Activated T-cell treated with anti-CD3 and anti-CD28 coated beads, Interleukin-2, amount 50 U/mL, for 24 hours (primary cell): Measurements from ENCODE around the gene DIRAS3.
"Not testable (repeated sequence)": the region's sequence is repeated elsewhere in the genome, so short reads cannot be mapped to it uniquely, and the experiment has no call there.

Experiments used
- DNase-seq: peaks from one replicate; pipeline ENCODE4 v3.0.0-alpha.2; 2020
- H3K27ac Mint-ChIP-seq: 2 replicates; pipeline ENCODE4 v1.8.0; 2020; ENCODE audit warnings: mild to moderate bottlenecking, mixed read lengths
- H3K27me3 Mint-ChIP-seq: 2 replicates; pipeline ENCODE4 v1.8.0; 2020; ENCODE audit warnings: mixed read lengths
- H3K36me3 Mint-ChIP-seq: 2 replicates; pipeline ENCODE4 v1.8.0; 2020; ENCODE audit warnings: low read depth, mixed read lengths
- H3K4me1 Mint-ChIP-seq: 2 replicates; pipeline ENCODE4 v1.8.0; 2020; ENCODE audit warnings: low read depth, mixed read lengths
- H3K4me3 Mint-ChIP-seq: 2 replicates; pipeline ENCODE4 v1.8.0; 2020; ENCODE audit warnings: mild to moderate bottlenecking, moderate library complexity, mixed read lengths
- H3K9me3 Mint-ChIP-seq: 2 replicates; pipeline ENCODE4 v1.8.0; 2020; ENCODE audit warnings: mixed read lengths

Gene DIRAS3, protein sequence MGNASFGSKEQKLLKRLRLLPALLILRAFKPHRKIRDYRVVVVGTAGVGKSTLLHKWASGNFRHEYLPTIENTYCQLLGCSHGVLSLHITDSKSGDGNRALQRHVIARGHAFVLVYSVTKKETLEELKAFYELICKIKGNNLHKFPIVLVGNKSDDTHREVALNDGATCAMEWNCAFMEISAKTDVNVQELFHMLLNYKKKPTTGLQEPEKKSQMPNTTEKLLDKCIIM

DNA sequence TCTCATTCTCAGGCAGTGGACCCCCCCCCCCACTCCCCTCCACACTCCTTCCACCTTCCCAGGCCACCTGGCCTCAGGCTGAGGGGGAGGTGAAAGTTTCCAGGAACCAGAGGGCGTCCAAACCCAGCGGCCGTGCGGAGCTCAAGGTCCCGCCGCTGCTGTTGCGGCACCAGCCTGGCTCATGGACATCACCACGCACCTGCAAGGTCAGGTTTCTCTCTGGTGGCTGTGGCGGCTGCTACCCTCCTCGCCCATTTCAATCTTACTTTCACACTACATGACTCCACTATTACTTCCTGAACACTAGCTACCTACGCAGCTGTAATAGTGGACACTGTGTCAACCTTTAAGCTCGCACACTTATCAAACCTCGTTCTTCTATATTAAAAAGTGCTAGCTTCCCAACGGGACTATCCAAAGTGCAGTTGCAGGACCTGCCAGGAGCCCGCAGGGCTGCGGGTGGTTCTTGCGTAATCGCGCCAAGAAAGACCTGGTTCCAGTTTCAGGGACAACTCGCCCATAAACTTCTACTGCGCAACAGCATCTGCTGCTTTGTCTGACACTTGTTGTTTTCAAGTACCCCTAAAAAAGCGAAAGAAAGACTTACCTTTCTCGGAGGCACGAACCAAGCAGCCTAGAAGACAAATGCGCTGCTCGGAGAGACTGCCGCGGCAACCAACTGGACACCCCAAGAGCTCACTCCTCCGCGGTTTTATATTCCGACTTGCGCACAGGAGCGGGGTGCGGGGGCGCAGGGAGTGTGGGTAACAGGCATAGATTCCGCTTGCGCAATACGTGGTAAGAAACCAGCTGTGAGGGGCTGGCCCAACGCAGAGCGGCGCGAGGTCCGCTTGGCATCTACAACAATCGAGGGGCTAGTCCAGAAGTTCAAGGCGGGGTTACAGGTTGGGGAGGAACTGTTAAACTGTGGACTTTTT, at the start of gene DIRAS3:
DIRAS3 (minus strand) TSS at position 687 of the 938 bp plus-strand sequence. CDS start 3,330 bp downstream, outside the sequence.
- no peaks in the 10 kb centered on the region for H3K9me3 Mint-ChIP-seq
- peaks cover 33% of the 10 kb centered on the region for H3K27me3 Mint-ChIP-seq
- no peak within 1 kb of the TSS for H3K27ac Mint-ChIP-seq
- DNase-seq: no peak
- no peaks in the 10 kb centered on the region for H3K36me3 Mint-ChIP-seq
- H3K4me1 Mint-ChIP-seq: peaks cover 3% of the 10 kb centered on the region
- no peak within 1 kb of the TSS for H3K4me3 Mint-ChIP-seq

DNA sequence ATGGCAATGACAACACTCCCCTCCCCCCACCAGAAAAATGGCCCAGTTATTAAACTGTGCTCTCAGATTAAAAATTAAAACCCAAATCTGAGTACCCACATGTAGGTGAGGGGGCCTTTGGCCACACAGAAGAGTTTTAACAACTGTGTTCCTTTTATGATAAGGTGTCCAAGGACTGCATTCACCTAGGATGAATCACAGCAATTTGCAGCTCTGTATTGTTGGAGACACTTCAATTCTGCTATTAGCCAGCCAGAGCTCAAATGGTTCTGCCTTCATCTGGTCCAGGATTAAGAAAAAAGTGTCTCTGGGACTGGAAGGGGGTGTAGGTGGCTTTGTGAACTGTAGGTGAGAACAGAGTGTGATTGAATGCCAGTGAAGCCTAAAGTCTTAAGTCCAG, 43.3 kb upstream of the DIRAS3 start:
- DNase-seq: no peak
- Mint-ChIP-seq H3K27me3 (peaks cover 3% of the 10 kb centered on the region), H3K36me3 (no peaks in the 10 kb centered on the region), H3K4me1 (no peaks in the 10 kb centered on the region), H3K9me3 (peaks cover 2% of the 10 kb centered on the region), H3K27ac (no peak overlapping the region), H3K4me3 (no peak overlapping the region)

DNA sequence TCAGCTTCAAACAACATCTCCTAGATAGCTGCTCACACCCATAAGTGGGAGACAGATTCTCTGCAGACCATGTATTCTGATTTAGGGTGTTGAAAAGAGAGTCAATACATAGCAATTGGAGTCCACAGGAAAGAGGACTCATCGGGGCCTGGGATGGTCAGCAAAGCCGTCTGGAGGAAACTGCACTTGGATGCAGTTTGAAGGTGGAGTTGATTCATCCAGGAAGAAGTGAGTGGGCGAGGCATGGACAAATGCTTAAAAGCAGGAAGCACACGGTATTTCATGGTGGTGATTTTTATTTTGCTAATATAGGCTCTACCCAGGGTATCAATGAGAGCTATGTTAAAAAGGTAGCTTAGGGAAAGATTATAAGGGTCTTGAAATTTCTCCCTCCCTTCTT, 36.8 kb upstream of the DIRAS3 start:
- Mint-ChIP-seq H3K36me3 (no peaks in the 10 kb centered on the region), H3K27ac (no peak overlapping the region), H3K9me3 (peaks cover 2% of the 10 kb centered on the region), H3K27me3 (no peaks in the 10 kb centered on the region), H3K4me3 (no peak overlapping the region), H3K4me1 (no peaks in the 10 kb centered on the region)
- DNase-seq: no peak

DNA sequence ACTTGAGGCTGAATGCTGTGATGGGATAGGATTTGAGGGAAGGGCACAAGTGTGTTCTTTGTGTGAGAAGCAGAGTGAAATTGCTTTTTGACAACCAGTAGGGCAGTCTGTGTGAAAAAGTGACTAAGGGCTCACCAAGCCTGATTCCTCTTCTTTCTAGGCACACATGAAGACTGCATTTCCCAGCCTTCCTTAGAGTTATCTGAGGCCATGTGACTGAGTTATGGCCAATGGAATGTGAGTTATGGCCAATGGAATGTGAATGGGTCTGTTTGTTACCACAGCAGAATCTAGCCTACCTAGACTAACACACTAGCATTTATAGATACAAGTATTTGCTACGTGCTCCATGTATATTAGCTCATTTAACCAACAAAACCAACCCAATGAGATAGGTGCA, 35.3 kb upstream of the DIRAS3 start:
- no peaks in the 10 kb centered on the region for H3K4me1 Mint-ChIP-seq
- DNase-seq: no peak
- no peak overlapping the region for H3K27ac Mint-ChIP-seq
- H3K27me3 Mint-ChIP-seq: peaks cover 6% of the 10 kb centered on the region
- no peak overlapping the region for H3K4me3 Mint-ChIP-seq
- no peaks in the 10 kb centered on the region for H3K36me3 Mint-ChIP-seq
- peaks cover 2% of the 10 kb centered on the region for H3K9me3 Mint-ChIP-seq

DNA sequence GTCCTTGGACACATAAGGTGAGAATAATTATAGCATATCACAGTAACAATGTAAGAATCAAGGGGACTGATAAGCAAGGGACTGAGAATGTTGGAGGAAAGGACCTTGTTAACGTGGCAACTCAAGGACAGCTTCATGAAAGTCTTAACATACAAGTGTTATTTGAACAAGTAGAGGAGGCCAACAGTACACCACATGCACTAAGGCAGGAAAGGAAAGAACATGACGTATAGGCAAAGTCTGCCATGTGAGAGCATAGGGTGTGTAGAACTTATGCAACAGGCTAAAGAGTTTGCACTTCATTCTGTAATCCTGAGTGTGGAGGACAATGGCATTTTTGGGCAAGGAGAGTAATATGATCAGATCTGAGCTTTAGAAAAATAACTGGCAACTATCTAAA, 33.3 kb upstream of the DIRAS3 start:
- DNase-seq: no peak
- Mint-ChIP-seq H3K9me3 (peaks cover 2% of the 10 kb centered on the region), H3K36me3 (no peaks in the 10 kb centered on the region), H3K27ac (no peak overlapping the region), H3K4me1 (no peaks in the 10 kb centered on the region), H3K27me3 (peaks cover 6% of the 10 kb centered on the region), H3K4me3 (no peak overlapping the region)

DNA sequence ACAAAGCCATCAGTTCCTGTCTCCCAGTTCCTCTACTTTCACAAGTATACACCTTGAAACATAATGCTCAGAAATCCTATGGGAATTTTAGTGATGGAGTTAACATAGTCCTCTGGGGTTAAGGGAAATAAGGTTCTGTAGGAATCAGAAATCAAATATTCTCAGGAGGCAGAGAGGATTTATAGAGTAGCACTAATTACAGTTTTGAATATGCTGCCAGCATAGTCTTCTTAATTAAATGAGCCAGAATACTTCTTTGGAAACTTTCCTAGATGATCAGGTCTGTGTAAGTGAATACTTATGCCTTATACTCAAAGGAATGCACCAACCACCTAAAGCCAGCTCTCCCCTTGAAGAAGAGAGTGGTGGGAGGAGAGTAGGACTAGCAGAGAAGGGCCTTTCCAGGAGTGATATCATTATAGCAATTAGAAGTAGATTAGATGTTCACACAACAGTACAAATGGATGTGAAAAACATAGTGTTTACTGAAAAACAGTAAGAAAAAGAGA, 31.4 kb upstream of the DIRAS3 start:
- DNase-seq: no peak
- Mint-ChIP-seq H3K27ac (no peak overlapping the region), H3K4me1 (no peaks in the 10 kb centered on the region), H3K9me3 (peaks cover 2% of the 10 kb centered on the region), H3K36me3 (no peaks in the 10 kb centered on the region), H3K4me3 (no peak overlapping the region), H3K27me3 (peaks cover 9% of the 10 kb centered on the region)

DNA sequence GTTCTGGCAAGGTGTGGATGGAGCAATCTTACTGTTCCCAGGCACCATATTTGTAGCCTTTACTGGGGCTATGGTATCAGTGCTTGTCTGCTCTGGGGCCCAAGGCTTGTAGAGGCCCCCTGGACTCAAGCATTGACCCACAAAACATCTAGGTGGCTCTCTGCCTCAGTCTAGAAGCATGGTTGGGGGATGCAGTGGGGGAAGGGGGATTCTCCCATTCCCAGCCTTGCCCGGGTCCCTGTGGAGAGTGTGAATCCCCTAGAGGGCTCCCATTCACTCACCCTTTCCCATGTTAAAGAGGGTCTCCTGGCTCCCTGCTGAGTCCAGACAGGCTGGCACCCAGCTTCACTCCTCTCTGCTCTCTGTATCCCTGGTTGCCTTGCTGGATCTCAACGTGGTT, 28.2 kb upstream of the DIRAS3 start:
- Mint-ChIP-seq H3K4me3 (no peak overlapping the region), H3K27me3 (peaks cover 9% of the 10 kb centered on the region), H3K4me1 (no peaks in the 10 kb centered on the region), H3K27ac (no peak overlapping the region), H3K36me3 (no peaks in the 10 kb centered on the region), H3K9me3 (peaks cover 2% of the 10 kb centered on the region)
- no peak for DNase-seq

DNA sequence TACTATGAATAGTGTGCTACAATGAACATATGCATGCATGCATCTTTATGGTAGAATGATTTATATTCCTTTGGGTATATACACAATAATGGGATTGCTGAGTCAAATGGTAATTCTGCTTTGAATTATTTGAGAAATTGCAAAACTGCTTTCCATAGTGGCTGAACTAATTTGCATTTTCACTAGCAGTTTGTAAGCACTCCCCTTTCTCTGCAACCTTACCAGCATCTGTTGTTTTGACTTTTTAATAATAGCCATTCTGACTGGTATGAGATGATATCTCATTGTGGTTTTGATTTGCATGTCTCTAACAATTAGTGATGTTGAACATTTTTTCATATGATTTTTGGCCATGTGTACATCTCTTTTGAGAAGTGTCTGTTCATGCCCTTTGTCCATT, 24.0 kb upstream of the DIRAS3 start:
- peaks cover 4% of the 10 kb centered on the region for H3K27me3 Mint-ChIP-seq
- H3K27ac Mint-ChIP-seq: no peak overlapping the region
- H3K9me3 Mint-ChIP-seq: peaks cover 6% of the 10 kb centered on the region
- no peaks in the 10 kb centered on the region for H3K4me1 Mint-ChIP-seq
- no peak overlapping the region for H3K4me3 Mint-ChIP-seq
- no peaks in the 10 kb centered on the region for H3K36me3 Mint-ChIP-seq
- DNase-seq: no peak

DNA sequence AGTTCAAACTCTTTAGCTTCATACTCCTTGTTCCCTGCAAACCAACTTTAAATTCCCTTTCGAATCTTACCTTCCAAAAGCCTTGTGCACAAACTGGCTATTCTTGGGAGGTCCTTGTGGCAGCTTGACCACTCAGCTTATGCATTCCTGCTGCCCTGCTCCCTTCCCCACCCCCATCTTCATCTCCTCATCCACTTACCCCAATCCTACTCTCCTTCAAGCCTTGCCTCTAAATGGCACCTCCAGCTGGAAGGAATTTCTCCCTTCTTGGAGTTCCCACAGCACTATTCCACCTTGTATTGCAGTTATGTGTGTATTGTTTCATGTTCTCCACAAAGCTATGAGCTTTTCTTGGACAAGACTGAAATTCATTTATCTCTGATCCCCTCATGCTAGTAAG, 15.3 kb upstream of the DIRAS3 start:
- Mint-ChIP-seq H3K27me3 (no peaks in the 10 kb centered on the region), H3K4me1 (no peaks in the 10 kb centered on the region), H3K9me3 (peaks cover 18% of the 10 kb centered on the region), H3K36me3 (no peaks in the 10 kb centered on the region), H3K4me3 (no peak overlapping the region), H3K27ac (no peak overlapping the region)
- no peak for DNase-seq

DNA sequence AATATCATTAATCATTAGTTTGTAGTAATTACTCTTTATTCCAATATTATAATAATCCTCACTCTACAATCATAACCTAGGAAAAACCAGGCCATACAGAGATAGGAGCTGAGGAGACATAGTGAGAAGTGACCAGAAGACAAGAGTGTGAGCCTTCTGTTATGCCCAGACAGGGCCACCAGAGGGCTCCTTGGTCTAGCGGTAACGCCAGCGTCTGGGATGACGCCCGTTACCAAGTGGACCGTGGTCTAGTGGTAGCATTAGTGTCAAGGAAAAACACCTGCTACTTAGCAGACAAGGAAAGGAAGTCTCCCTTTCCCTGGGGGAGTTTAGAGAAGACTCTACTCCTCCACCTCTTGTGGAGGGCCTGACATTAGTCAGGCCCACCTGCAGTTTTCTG, 7.6 kb upstream of the DIRAS3 start:
- H3K27ac Mint-ChIP-seq, H3K4me3 Mint-ChIP-seq, H3K36me3 Mint-ChIP-seq, H3K27me3 Mint-ChIP-seq, H3K9me3 Mint-ChIP-seq, DNase-seq, H3K4me1 Mint-ChIP-seq: not testable (repeated sequence)

DNA sequence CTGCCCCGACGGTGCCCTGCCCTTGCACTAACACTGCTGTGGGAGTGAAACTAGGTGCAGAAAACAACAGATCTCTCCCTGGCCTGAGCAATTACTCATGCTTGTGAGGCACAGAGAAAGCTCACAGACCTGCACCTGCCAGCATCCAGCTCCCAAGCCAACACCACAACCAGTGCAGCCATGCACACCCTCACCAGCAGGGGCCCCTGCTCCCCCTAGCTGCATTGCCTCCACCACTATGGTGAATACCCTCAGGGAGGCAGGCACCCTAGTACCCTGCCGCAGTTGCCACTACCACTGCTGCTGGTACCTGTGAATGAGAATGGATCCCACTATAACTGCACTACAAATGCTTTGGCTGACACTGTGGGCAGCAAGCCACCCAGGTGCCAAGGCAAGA, 7.1 kb upstream of the DIRAS3 start:
- Mint-ChIP-seq H3K36me3 (no peaks in the 10 kb centered on the region), H3K27ac (no peak overlapping the region), H3K4me1 (no peaks in the 10 kb centered on the region), H3K9me3 (peaks cover 9% of the 10 kb centered on the region), H3K4me3 (no peak overlapping the region), H3K27me3 (peaks cover 3% of the 10 kb centered on the region)
- no peak for DNase-seq

DNA sequence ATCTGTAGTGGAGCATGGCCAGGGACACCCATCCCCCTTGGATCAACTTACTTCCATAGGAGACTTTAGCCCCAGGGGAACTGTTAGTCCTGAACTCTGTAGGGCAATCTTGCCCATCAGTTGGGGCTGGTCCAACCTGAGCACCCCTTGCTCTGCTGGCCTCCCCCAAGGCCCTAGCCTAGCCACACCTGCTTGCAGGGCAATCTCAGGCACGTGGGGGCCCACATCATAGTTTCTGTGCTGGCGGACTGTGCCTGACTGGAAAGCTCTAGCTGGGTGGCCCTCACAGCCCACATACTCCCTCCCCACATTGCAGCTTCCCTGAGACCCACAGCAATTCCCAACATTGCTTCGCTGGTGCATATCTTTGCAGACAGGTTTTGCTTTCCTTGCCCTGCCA, 6.6 kb upstream of the DIRAS3 start:
- Mint-ChIP-seq H3K4me3 (no peak overlapping the region), H3K36me3 (no peaks in the 10 kb centered on the region), H3K27me3 (peaks cover 3% of the 10 kb centered on the region), H3K4me1 (no peaks in the 10 kb centered on the region), H3K9me3 (peaks cover 7% of the 10 kb centered on the region), H3K27ac (no peak overlapping the region)
- DNase-seq: no peak

DNA sequence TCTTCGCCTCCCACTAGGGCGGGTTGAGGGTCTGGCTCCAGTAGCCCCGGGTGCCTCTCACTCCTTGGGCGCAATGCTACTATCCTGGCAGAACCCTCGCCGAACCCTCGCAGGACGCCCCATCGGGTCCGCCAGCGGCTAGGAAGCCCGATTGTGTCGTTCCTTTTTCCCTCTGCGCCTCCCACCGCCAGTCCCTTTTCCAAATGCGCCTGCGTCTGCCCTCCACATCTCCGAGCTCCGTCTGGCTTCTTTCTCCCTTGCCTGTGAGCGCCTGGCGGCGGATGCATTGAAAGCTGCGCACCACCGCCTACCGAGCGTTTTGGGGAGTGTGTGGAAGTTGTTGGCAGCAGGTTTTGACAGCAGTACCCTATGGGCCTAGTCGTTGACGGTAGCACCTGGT, 1.0 kb upstream of the DIRAS3 start:
- Mint-ChIP-seq H3K4me1 (peaks cover 3% of the 10 kb centered on the region), H3K27me3 (peaks cover 33% of the 10 kb centered on the region), H3K36me3 (no peaks in the 10 kb centered on the region), H3K27ac (no peak overlapping the region), H3K4me3 (no peak overlapping the region), H3K9me3 (no peaks in the 10 kb centered on the region)
- no peak for DNase-seq

DNA sequence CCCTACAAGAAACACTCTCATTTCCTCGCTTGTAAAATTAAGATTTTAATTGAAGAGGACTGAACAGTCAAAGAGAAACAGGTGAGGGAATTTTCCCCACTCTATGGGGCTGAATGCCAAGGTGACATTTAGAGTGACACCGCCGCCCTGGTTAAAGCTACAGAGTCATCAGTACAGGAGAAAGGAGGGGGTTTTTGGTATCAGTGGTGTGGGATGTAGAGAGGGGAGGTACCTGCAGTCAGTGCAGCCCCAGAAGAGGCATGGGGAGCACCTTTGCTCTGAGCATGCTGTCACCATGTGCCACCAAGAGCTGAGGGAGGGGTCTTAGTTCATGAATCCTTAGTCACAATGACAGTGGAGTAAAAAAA, 2.8 kb downstream of the DIRAS3 start:
- Mint-ChIP-seq H3K9me3 (no peaks in the 10 kb centered on the region), H3K4me1 (peaks cover 3% of the 10 kb centered on the region), H3K27me3 (peaks cover 33% of the 10 kb centered on the region), H3K4me3 (no peak overlapping the region), H3K36me3 (no peaks in the 10 kb centered on the region), H3K27ac (no peak overlapping the region)
- no peak for DNase-seq
